ENCODE measurements around the gene YWHAH.

DNA sequence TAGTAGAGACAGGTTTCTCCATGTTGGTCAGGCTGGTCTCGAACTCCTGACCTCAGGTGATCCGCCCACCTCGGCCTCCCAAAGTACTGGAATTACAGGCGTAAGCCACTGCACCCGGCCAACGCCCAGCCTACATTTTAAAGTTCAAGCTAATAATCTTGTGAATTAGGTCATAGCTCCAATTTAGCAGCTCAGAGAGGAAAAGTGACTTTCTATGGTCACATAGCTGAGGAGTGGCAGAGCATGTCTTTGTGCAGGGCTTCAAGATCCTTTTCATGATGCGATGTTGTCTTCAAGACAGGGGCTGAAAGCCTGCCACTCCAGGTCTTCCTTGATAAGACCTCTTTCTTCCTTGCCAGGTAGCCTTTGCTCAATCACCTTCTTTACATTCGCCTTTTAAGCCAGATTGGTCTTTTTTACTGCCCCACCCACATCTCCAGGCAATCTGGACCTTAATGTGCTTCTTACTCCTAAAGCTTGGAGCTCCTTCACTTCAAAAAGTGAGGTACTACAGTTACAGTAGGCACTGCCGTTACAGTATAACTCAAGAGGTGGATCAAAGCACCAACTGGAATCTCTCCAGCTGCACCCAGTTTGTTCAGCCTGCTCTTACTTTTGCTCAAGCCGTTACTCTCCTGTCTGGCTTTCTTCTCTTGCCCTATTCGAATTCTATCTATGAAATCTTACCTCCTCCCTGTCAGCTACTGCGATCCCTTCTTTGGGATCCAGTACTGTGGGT is 18.2 kb downstream of the YWHAH start:
- TF ChIP-seq, protein P1, sequence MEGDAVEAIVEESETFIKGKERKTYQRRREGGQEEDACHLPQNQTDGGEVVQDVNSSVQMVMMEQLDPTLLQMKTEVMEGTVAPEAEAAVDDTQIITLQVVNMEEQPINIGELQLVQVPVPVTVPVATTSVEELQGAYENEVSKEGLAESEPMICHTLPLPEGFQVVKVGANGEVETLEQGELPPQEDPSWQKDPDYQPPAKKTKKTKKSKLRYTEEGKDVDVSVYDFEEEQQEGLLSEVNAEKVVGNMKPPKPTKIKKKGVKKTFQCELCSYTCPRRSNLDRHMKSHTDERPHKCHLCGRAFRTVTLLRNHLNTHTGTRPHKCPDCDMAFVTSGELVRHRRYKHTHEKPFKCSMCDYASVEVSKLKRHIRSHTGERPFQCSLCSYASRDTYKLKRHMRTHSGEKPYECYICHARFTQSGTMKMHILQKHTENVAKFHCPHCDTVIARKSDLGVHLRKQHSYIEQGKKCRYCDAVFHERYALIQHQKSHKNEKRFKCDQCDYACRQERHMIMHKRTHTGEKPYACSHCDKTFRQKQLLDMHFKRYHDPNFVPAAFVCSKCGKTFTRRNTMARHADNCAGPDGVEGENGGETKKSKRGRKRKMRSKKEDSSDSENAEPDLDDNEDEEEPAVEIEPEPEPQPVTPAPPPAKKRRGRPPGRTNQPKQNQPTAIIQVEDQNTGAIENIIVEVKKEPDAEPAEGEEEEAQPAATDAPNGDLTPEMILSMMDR (conservative IDR thresholded peaks at IDR 0.05): no peak
- TF ChIP-seq ZFX (IDR thresholded peaks at IDR 0.05): no peak

Measured in C4-2B (cell line).